Subcutaneous abdominal adipose tissue (tissue), 5 donors: ENCODE results near the gene VAPB.

ENCODE experiments used
- H3K27ac ChIP-seq: one replicate; pipeline ENCODE4 v1.7.0; 2013; ENCODE audit warnings: low read depth, mild to moderate bottlenecking, inconsistent platforms, low read length, moderate library complexity
- H3K27me3 ChIP-seq, 5 donors: one replicate each; pipeline ENCODE4 v1.7.0; 2013; ENCODE audit warnings: low read length in 5 of 5, inconsistent platforms in 1 of 5; ENCODE audit not compliant: control insufficient read depth in 5 of 5, insufficient read depth in 4 of 5
- H3K36me3 ChIP-seq, 5 donors: one replicate each; pipeline ENCODE4 v1.7.0; 2013; ENCODE audit warnings: low read length in 5 of 5; ENCODE audit not compliant: control insufficient read depth in 5 of 5, insufficient read depth in 5 of 5
- H3K4me1 ChIP-seq, 5 donors: one replicate each; pipeline ENCODE4 v1.7.0; 2013; ENCODE audit warnings: low read length in 5 of 5, mild to moderate bottlenecking in 3 of 5, moderate library complexity in 1 of 5; ENCODE audit not compliant: control insufficient read depth in 5 of 5, insufficient read depth in 5 of 5
- H3K4me3 ChIP-seq, 5 donors: one replicate each; pipeline ENCODE4 v1.7.0; 2013; ENCODE audit warnings: low read length in 5 of 5, low read depth in 1 of 5
- H3K9ac ChIP-seq, 5 donors: one replicate each; pipeline ENCODE4 v1.7.0; 2013; ENCODE audit warnings: low read length in 5 of 5, mild to moderate bottlenecking in 4 of 5, moderate library complexity in 3 of 5
- H3K9me3 ChIP-seq, 5 donors: one replicate each; pipeline ENCODE4 v1.7.0; 2013; ENCODE audit warnings: low read length in 5 of 5; ENCODE audit not compliant: control insufficient read depth in 5 of 5
- donor health status: healthy.
- donor health status: healthy.
- donor health status: healthy.
- donor health status: healthy.
- donor health status: healthy.

Gene VAPB

GRCh38 chr20:58466095-58466708 lies 77.2 kb downstream of the VAPB start:
- Histone ChIP-seq H3K27me3 (peaks cover 0 to 3% (median 0%) of the 10 kb centered on the region in 5 donors), H3K36me3 (no peaks in the 10 kb centered on the region), H3K9me3 (no peaks in the 10 kb centered on the region), H3K4me3 (no peak overlapping the region), H3K9ac (no peak overlapping the region), H3K4me1 (peaks cover 0 to 5% (median 2%) of the 10 kb centered on the region in 5 donors), H3K27ac (no peak overlapping the region)

- H3K9me3 ChIP-seq = no peaks in the 10 kb centered on the region
- H3K4me1 ChIP-seq = peaks cover 2 to 7% (median 4%) of the 10 kb centered on the region in 5 donors
- H3K36me3 ChIP-seq = no peaks in the 10 kb centered on the region
- H3K27me3 ChIP-seq = peaks cover 0 to 8% (median 0%) of the 10 kb centered on the region in 5 donors
- no peak overlapping the region for H3K4me3 ChIP-seq
- H3K9ac ChIP-seq = no peak overlapping the region
- no peak overlapping the region for H3K27ac ChIP-seq
Observed at GRCh38 chr20:58466729-58467571, 77.9 kb downstream of the VAPB start.

- H3K9ac ChIP-seq = no peak overlapping the region
- no peaks in the 10 kb centered on the region for H3K9me3 ChIP-seq
- no peak overlapping the region for H3K4me3 ChIP-seq
- H3K36me3 ChIP-seq = no peaks in the 10 kb centered on the region
- peaks cover 2 to 7% (median 4%) of the 10 kb centered on the region in 5 donors for H3K4me1 ChIP-seq
- H3K27me3 ChIP-seq = peaks cover 0 to 14% (median 0%) of the 10 kb centered on the region in 5 donors
- H3K27ac ChIP-seq = no peak overlapping the region
Observed at GRCh38 chr20:58467572-58468527, 78.8 kb downstream of the VAPB start.

- Histone ChIP-seq H3K4me3 (no peak overlapping the region), H3K36me3 (no peaks in the 10 kb centered on the region), H3K27me3 (peaks cover 0 to 14% (median 0%) of the 10 kb centered on the region in 5 donors), H3K4me1 (peaks cover 2 to 7% (median 4%) of the 10 kb centered on the region in 5 donors), H3K27ac (no peak overlapping the region), H3K9ac (no peak overlapping the region), H3K9me3 (no peaks in the 10 kb centered on the region)
Observed at GRCh38 chr20:58469616-58470015, 80.6 kb downstream of the VAPB start.

- H3K9me3 ChIP-seq = no peaks in the 10 kb centered on the region
- no peak overlapping the region for H3K4me3 ChIP-seq
- peaks cover 0 to 14% (median 0%) of the 10 kb centered on the region in 5 donors for H3K27me3 ChIP-seq
- no peaks in the 10 kb centered on the region for H3K36me3 ChIP-seq
- H3K9ac ChIP-seq = no peak overlapping the region
- peaks cover 2 to 7% (median 4%) of the 10 kb centered on the region in 5 donors for H3K4me1 ChIP-seq
- no peak overlapping the region for H3K27ac ChIP-seq
Observed at GRCh38 chr20:58470336-58471192, 81.5 kb downstream of the VAPB start.

GRCh38 chr20:58471193-58472164 lies 82.5 kb downstream of the VAPB start:
- Histone ChIP-seq H3K27me3 (peaks cover 0 to 14% (median 0%) of the 10 kb centered on the region in 5 donors), H3K9ac (no peak overlapping the region), H3K36me3 (no peaks in the 10 kb centered on the region), H3K27ac (no peak overlapping the region), H3K4me3 (no peak overlapping the region), H3K4me1 (peaks cover 2 to 7% (median 4%) of the 10 kb centered on the region in 5 donors), H3K9me3 (no peaks in the 10 kb centered on the region)

- no peak overlapping the region for H3K27ac ChIP-seq
- H3K4me1 ChIP-seq = peaks cover 2 to 7% (median 4%) of the 10 kb centered on the region in 5 donors
- H3K36me3 ChIP-seq = no peaks in the 10 kb centered on the region
- H3K9ac ChIP-seq = no peak overlapping the region
- no peak overlapping the region for H3K4me3 ChIP-seq
- peaks cover 0 to 14% (median 0%) of the 10 kb centered on the region in 5 donors for H3K27me3 ChIP-seq
- H3K9me3 ChIP-seq = peaks cover 0 to 2% (median 0%) of the 10 kb centered on the region in 5 donors
Observed at GRCh38 chr20:58472273-58473018, 83.4 kb downstream of the VAPB start.
